HEK293 (cell line): ENCODE results near the gene THBD.

Source experiments
- CTCF ChIA-PET: fragments of 350-600 bp; formaldehyde crosslinking; extraction: SDS; loops from one replicate; lab custom pipeline; 2021; ENCODE audit warnings: antibody characterized with exemption; lab: Yijun Ruan, JAX
- POLR2A ChIA-PET: fragments of 300-600 bp; formaldehyde crosslinking; extraction: SDS; loops from one replicate; lab custom pipeline; 2020; ENCODE audit warnings: antibody characterized with exemption, inconsistent platforms; lab: Yijun Ruan, JAX
- H3K27ac ChIP-seq: fragments of 200-500 bp; sonication (Bioruptor generic); 2 replicates; pipeline ENCODE4 v1.5.1; 2014; ENCODE audit warnings: low read depth, low read length, control low read depth, inconsistent platforms; ENCODE audit errors: extremely low read depth
- H3K36me3 ChIP-seq, 2 experiments: fragments of 200-500 bp in 1 of 2; sonication (Bioruptor generic) in 1 of 2; 1 replicate in 1 of 2; 2 replicates in 1 of 2; pipeline ENCODE4 v1.5.1; 2014 to 2017; ENCODE audit warnings: inconsistent platforms in 2 of 2, low read length in 2 of 2; ENCODE audit not compliant: control insufficient read depth in 2 of 2, insufficient read depth in 1 of 2
- H3K4me1 ChIP-seq: fragments of 200-500 bp; sonication (Bioruptor generic); 2 replicates; pipeline ENCODE4 v1.5.1; 2014; ENCODE audit warnings: mild to moderate bottlenecking, low read length, inconsistent platforms; ENCODE audit not compliant: control insufficient read depth, insufficient read depth
- H3K4me3 ChIP-seq: 2 replicates; pipeline ENCODE4 v1.5.1; 2011; ENCODE audit warnings: low read depth, mild to moderate bottlenecking, control low read depth, low read length, moderate library complexity
- H3K9me3 ChIP-seq: fragments of 200-500 bp; sonication (Bioruptor generic); 2 replicates; pipeline ENCODE4 v1.5.1; 2014; ENCODE audit warnings: low read depth, low read length, inconsistent platforms; ENCODE audit not compliant: control insufficient read depth, insufficient read depth
- BCL11B ChIP-seq: fragments of 450-650 bp; formaldehyde crosslinking; IDR thresholded peaks from 2 replicates; pipeline ENCODE4 v1.5.1; 2016; ENCODE audit warnings: low read depth, missing biosample characterization, missing genetic modification characterization
- GLIS2 ChIP-seq: fragments of 450-650 bp; formaldehyde crosslinking; IDR thresholded peaks from 2 replicates; pipeline ENCODE4 v1.5.1; 2016; ENCODE audit warnings: missing biosample characterization, missing genetic modification characterization
- KLF16 ChIP-seq: fragments of 450-650 bp; formaldehyde crosslinking; IDR thresholded peaks from 2 replicates; pipeline ENCODE4 v1.5.1; 2017; ENCODE audit warnings: missing biosample characterization, missing genetic modification characterization
- MEIS1 ChIP-seq: sonication (generic); formaldehyde crosslinking; IDR thresholded peaks from 2 replicates; pipeline ENCODE4 v1.8.1; 2022; ENCODE audit warnings: missing genetic modification reagents, mild to moderate bottlenecking, borderline replicate concordance
- MZF1 ChIP-seq: fragments of 450-650 bp; formaldehyde crosslinking; IDR thresholded peaks from 2 replicates; pipeline ENCODE4 v1.5.1; 2017; ENCODE audit warnings: missing biosample characterization, missing genetic modification characterization, borderline replicate concordance
- PRDM10 ChIP-seq: fragments of 450-650 bp; formaldehyde crosslinking; IDR thresholded peaks from 2 replicates; pipeline ENCODE4 v1.5.1; 2016; ENCODE audit warnings: missing biosample characterization, missing genetic modification characterization
- ZBTB17 ChIP-seq: fragments of 450-650 bp; formaldehyde crosslinking; IDR thresholded peaks from 2 replicates; pipeline ENCODE4 v1.5.1; 2016; ENCODE audit warnings: missing biosample characterization, missing genetic modification characterization
- ZBTB21 ChIP-seq: fragments of 450-650 bp; formaldehyde crosslinking; IDR thresholded peaks from 2 replicates; pipeline ENCODE4 v1.5.1; 2017; ENCODE audit warnings: missing biosample characterization, missing genetic modification characterization
- ZNF112 ChIP-seq: fragments of 450-650 bp; formaldehyde crosslinking; IDR thresholded peaks from 2 replicates; pipeline ENCODE4 v1.5.0; 2017; ENCODE audit warnings: missing biosample characterization, missing genetic modification characterization
- ZNF16 ChIP-seq: fragments of 450-650 bp; formaldehyde crosslinking; IDR thresholded peaks from 2 replicates; pipeline ENCODE4 v1.5.1; 2016; ENCODE audit warnings: low read depth, missing biosample characterization, missing genetic modification characterization
- ZNF184 ChIP-seq: fragments of 450-650 bp; IDR thresholded peaks from 2 replicates; pipeline ENCODE4 v1.5.1; 2018; ENCODE audit warnings: missing biosample characterization, mild to moderate bottlenecking, missing genetic modification characterization
- ZNF211 ChIP-seq: fragments of 450-650 bp; formaldehyde crosslinking; IDR thresholded peaks from 2 replicates; pipeline ENCODE4 v1.5.1; 2016; ENCODE audit warnings: low read depth, missing biosample characterization, missing genetic modification characterization
- ZNF239 ChIP-seq: fragments of 450-650 bp; formaldehyde crosslinking; IDR thresholded peaks from 2 replicates; pipeline ENCODE4 v1.5.1; 2016; ENCODE audit warnings: missing biosample characterization, missing genetic modification characterization
- ZNF366 ChIP-seq: fragments of 450-650 bp; formaldehyde crosslinking; conservative IDR thresholded peaks from 2 replicates; pipeline ENCODE4 v1.5.1; 2016; ENCODE audit warnings: missing biosample characterization, missing genetic modification characterization
- ZNF513 ChIP-seq: fragments of 450-650 bp; IDR thresholded peaks from 2 replicates; pipeline ENCODE4 v1.5.1; 2018; ENCODE audit warnings: missing biosample characterization, missing genetic modification characterization
- ZNF600 ChIP-seq: fragments of 450-650 bp; formaldehyde crosslinking; IDR thresholded peaks from 2 replicates; pipeline ENCODE4 v1.5.1; 2016; ENCODE audit warnings: missing biosample characterization, missing genetic modification characterization
- ZNF624 ChIP-seq: fragments of 450-650 bp; formaldehyde crosslinking; IDR thresholded peaks from 2 replicates; pipeline ENCODE4 v1.5.1; 2017; ENCODE audit warnings: missing biosample characterization, missing genetic modification characterization
- ZNF658 ChIP-seq: fragments of 450-650 bp; formaldehyde crosslinking; IDR thresholded peaks from 2 replicates; pipeline ENCODE4; 2016; ENCODE audit warnings: missing biosample characterization, missing genetic modification characterization
- ZNF704 ChIP-seq: fragments of 450-650 bp; formaldehyde crosslinking; IDR thresholded peaks from 2 replicates; pipeline ENCODE4 v1.5.1; 2016; ENCODE audit warnings: missing biosample characterization, missing genetic modification characterization
- TF ChIP-seq, protein P1 (sequence below): fragments of 450-650 bp; formaldehyde crosslinking; conservative IDR thresholded peaks from 2 replicates; pipeline ENCODE4 v1.5.1; 2016; ENCODE audit warnings: low read depth, missing biosample characterization, missing genetic modification characterization
- TF ChIP-seq, protein P2 (sequence below): fragments of 450-650 bp; formaldehyde crosslinking; IDR thresholded peaks from 2 replicates; pipeline ENCODE4 v1.5.1; 2016; ENCODE audit warnings: missing biosample characterization, missing genetic modification characterization

Gene THBD

DNA sequence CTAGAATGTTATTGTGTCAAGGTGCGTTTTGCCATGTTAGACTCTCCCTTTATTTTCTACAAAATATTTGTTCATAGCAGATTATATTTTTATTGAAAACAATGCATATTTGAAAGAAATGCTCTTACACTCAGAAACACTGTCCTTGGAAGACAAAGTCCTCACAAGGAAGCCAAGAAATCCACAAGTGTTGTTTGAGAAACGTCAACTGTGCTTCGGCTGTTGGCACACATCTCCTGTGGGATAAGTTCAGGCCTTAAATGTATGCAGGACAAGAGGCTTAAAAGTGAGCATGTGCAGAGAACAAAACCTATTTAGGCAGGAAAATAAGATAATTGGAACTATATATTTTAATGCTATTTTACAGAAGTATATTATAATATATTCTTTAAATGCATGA lies 9.5 kb upstream of the THBD start (continued):
- no peak for TF ChIP-seq PRDM10
- TF ChIP-seq GLIS2 = no peak
- no peak for TF ChIP-seq ZNF16
- TF ChIP-seq, protein P1, sequence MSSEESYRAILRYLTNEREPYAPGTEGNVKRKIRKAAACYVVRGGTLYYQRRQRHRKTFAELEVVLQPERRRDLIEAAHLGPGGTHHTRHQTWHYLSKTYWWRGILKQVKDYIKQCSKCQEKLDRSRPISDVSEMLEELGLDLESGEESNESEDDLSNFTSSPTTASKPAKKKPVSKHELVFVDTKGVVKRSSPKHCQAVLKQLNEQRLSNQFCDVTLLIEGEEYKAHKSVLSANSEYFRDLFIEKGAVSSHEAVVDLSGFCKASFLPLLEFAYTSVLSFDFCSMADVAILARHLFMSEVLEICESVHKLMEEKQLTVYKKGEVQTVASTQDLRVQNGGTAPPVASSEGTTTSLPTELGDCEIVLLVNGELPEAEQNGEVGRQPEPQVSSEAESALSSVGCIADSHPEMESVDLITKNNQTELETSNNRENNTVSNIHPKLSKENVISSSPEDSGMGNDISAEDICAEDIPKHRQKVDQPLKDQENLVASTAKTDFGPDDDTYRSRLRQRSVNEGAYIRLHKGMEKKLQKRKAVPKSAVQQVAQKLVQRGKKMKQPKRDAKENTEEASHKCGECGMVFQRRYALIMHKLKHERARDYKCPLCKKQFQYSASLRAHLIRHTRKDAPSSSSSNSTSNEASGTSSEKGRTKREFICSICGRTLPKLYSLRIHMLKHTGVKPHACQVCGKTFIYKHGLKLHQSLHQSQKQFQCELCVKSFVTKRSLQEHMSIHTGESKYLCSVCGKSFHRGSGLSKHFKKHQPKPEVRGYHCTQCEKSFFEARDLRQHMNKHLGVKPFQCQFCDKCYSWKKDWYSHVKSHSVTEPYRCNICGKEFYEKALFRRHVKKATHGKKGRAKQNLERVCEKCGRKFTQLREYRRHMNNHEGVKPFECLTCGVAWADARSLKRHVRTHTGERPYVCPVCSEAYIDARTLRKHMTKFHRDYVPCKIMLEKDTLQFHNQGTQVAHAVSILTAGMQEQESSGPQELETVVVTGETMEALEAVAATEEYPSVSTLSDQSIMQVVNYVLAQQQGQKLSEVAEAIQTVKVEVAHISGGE (tag by site-specific recombination) = no peak
- no peak for TF ChIP-seq ZNF211 (tag by site-specific recombination)

- no peak overlapping the region for H3K27ac ChIP-seq
- H3K9me3 ChIP-seq = no peaks in the 10 kb centered on the region
- H3K4me3 ChIP-seq = no peak overlapping the region
- CTCF ChIA-PET = interaction anchor here (0.6 to 1.5 kb wide), 4 partner anchors 41 to 143 kb away, joined by 3 read pairs; no protein-coding TSS in a partner anchor
- TF ChIP-seq MEIS1 (CRISPR knock-in tag) = no peak
- H3K4me1 ChIP-seq = peaks cover 3% of the 10 kb centered on the region; the same call in 1 of the 2 replicates
- POLR2A ChIA-PET = no interaction called here
- no peaks in the 10 kb centered on the region for H3K36me3 ChIP-seq
These were observed 8.8 kb upstream of the THBD start for GRCh38 chr20:23058240-23058639.

- POLR2A ChIA-PET = no interaction called here
These were observed 3.4 kb upstream of the THBD start for GRCh38 chr20:23052904-23053303.

More at GRCh38 chr20:23052904-23053303, 3.4 kb upstream of the THBD start:
- TF ChIP-seq ZNF600 (no peak), ZNF513 (no peak), ZNF704 (tag by site-specific recombination) (no peak), MZF1 (no peak), ZBTB17 (tag by site-specific recombination) (no peak), BCL11B (tag by site-specific recombination) (no peak), ZNF239 (tag by site-specific recombination) (no peak), ZNF624 (tag by site-specific recombination) (no peak), ZBTB21 (tag by site-specific recombination) (no peak), ZNF366 (tag by site-specific recombination) (no peak), ZNF184 (no peak), KLF16 (no peak), ZNF658 (no peak), ZNF112 (tag by site-specific recombination) (no peak)
- TF ChIP-seq, protein P2, sequence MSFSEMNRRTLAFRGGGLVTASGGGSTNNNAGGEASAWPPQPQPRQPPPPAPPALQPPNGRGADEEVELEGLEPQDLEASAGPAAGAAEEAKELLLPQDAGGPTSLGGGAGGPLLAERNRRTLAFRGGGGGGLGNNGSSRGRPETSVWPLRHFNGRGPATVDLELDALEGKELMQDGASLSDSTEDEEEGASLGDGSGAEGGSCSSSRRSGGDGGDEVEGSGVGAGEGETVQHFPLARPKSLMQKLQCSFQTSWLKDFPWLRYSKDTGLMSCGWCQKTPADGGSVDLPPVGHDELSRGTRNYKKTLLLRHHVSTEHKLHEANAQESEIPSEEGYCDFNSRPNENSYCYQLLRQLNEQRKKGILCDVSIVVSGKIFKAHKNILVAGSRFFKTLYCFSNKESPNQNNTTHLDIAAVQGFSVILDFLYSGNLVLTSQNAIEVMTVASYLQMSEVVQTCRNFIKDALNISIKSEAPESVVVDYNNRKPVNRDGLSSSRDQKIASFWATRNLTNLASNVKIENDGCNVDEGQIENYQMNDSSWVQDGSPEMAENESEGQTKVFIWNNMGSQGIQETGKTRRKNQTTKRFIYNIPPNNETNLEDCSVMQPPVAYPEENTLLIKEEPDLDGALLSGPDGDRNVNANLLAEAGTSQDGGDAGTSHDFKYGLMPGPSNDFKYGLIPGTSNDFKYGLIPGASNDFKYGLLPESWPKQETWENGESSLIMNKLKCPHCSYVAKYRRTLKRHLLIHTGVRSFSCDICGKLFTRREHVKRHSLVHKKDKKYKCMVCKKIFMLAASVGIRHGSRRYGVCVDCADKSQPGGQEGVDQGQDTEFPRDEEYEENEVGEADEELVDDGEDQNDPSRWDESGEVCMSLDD = no peak
- H3K27ac ChIP-seq = no peak overlapping the region
- no peaks in the 10 kb centered on the region for H3K4me1 ChIP-seq
- no peaks in the 10 kb centered on the region for H3K9me3 ChIP-seq
- CTCF ChIA-PET = interaction anchor here (1.3 kb wide), 1 partner anchor 182 kb away, joined by 3 read pairs; no protein-coding TSS in a partner anchor
- no peak overlapping the region for H3K4me3 ChIP-seq
- no peaks in the 10 kb centered on the region for H3K36me3 ChIP-seq
